ENCODE data around the gene C17orf107. TPM values are rescaled to one million over a fixed set of nuclear protein-coding genes. Genes with fewer than 3 reads are reported as not detected.

The C17orf107 gene
- total RNA-seq (2.5 and 3.9 TPM in 2 replicates), polyA plus RNA-seq (4.6 and 9.4 TPM in 2 replicates), polyA minus RNA-seq (60.4 and 124 TPM in 2 replicates)
- total RNA-seq (2013): 5.8 TPM

GRCh38 chr17:4899341-4900230, at the start of gene C17orf107:
TSS of gene C17orf107 (plus strand) at chr17:4899536. CDS start at chr17:4899763, 227 bp downstream.
- WGBS (ENCODE audit: insufficient coverage): 12% methylated on average over 60 of the region's 60 CpGs
- Histone ChIP-seq H3K79me2 (ENCODE audit: control insufficient read depth, insufficient read depth, low read length) (no peaks in the 10 kb centered on the region), H3K9me3 (ENCODE audit: control extremely low read depth in 1 of 3, control insufficient read depth in 2 of 3, insufficient read depth in 1 of 3, low read length in 2 of 3) (peaks cover 0 to 25% (median 0%) of the 10 kb centered on the region in 3 donors), H3K4me2 (replicated peaks; ENCODE audit: low read depth, low read length, poor library complexity, severe bottlenecking) (peak within 1 kb of the TSS; percentile 98), H3K4me3 (ENCODE audit: control extremely low read depth in 1 of 5, extremely low read depth in 1 of 5, insufficient read depth in 1 of 5, low read depth in 2 of 5, low read length in 4 of 5) (peak within 1 kb of the TSS; percentile 32 to 73 (median 66)), H3K36me3 (replicated peaks in 1 of 2; ENCODE audit: control extremely low read depth in 1 of 2, control insufficient read depth in 1 of 2, extremely low read depth in 1 of 2, insufficient read depth in 2 of 2, low read length in 1 of 2) (peaks cover 0 to 24% of the 10 kb centered on the region in 2 experiments), H3K27me3 (replicated peaks in 1 of 4; ENCODE audit: control extremely low read depth in 1 of 4, control insufficient read depth in 3 of 4, insufficient read depth in 4 of 4, low read length in 3 of 4) (peaks cover 0 to 27% (median 10%) of the 10 kb centered on the region in 4 experiments), H2AFZ (ENCODE audit: insufficient read depth, low read depth, low read length, poor library complexity, severe bottlenecking) (peak within 1 kb of the TSS; percentile 69), H3K27ac (ENCODE audit: low read length in 2 of 2) (peak within 1 kb of the TSS in 1 of 2 donors; percentile 55), H3K9ac (ENCODE audit: low read length) (peak within 1 kb of the TSS; percentile 68), H3K4me1 (ENCODE audit: control insufficient read depth in 2 of 2, insufficient read depth in 2 of 2, low read length in 2 of 2) (peaks cover 45 to 53% of the 10 kb centered on the region in 2 donors), H4K20me1 (ENCODE audit: control insufficient read depth, insufficient read depth, low read length, poor library complexity, severe bottlenecking) (no peaks in the 10 kb centered on the region)
- DNase-seq (peak; percentile 97), ATAC-seq (ENCODE audit: low read depth) (peak; percentile 83)
- POLR2A ChIA-PET: interaction anchor here (0.6 to 2.1 kb wide), 6 partner anchors 11 to 547 kb away, joined by 3 to 9 read pairs (median 4); partner anchors contain the start of genes RNF167, SLC25A11 and SPAG7
- intact Hi-C loops (cut with micrococcal nuclease): loop anchor here (1.0 to 5.0 kb wide), 4 partner anchors 68 to 332 kb away; partner anchors contain the start of genes PLD2, SPAG7 and ZFP3
- Mint-ChIP-seq H3K4me3 (peak within 1 kb of the TSS; percentile 93), H3K4me1 (peaks cover 48% of the 10 kb centered on the region), H3K27ac (peak within 1 kb of the TSS; percentile 93), H3K9me3 (ENCODE audit: insufficient read depth) (no peaks in the 10 kb centered on the region), H3K27me3 (peaks cover 4% of the 10 kb centered on the region)
- peak; percentile 14 for TF ChIP-seq CTCF (IDR thresholded peaks at IDR 0.05)
- TF ChIP-seq EZH2 (IDR thresholded peaks at IDR 0.05; ENCODE audit: borderline replicate concordance, insufficient read depth, low read depth, low read length, poor library complexity, severe bottlenecking): no peak
- CTCF ChIA-PET: interaction anchor here (0.7 to 4.0 kb wide), 9 partner anchors 10 to 190 kb away, joined by 3 to 15 read pairs (median 4); partner anchors contain the start of gene SPAG7
